ENCODE results near the gene RPL7A.
"Not testable (repeated sequence)": the region's sequence is repeated elsewhere in the genome, so short reads cannot be mapped to it uniquely, and the experiment has no call there.

Gene RPL7A

GRCh38 chr9:133329306-133330156 lies 18.5 kb upstream of the RPL7A start:
- peak; percentile 54 for DNase-seq

DNA sequence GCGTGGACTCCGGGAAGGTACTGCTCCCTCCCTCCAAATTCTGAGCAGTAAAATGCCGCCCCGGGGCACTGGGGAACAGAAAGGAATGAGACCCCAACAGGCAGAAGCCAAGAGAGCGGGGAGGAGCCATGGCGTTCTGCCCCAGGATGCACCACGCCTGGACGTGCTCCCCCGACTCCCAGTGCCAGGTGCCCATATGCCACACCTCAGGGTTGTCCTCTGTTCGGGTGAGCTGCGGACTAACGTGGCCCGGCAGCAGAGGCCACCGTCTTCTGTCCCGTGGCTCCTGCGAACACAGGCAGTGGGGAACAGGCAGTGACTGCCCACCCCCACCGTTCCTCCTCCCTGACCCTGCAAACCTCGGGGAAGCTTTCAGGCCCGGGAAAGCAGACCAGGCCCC lies 16.8 kb upstream of the RPL7A start:
- DNase-seq: no peak

DNA sequence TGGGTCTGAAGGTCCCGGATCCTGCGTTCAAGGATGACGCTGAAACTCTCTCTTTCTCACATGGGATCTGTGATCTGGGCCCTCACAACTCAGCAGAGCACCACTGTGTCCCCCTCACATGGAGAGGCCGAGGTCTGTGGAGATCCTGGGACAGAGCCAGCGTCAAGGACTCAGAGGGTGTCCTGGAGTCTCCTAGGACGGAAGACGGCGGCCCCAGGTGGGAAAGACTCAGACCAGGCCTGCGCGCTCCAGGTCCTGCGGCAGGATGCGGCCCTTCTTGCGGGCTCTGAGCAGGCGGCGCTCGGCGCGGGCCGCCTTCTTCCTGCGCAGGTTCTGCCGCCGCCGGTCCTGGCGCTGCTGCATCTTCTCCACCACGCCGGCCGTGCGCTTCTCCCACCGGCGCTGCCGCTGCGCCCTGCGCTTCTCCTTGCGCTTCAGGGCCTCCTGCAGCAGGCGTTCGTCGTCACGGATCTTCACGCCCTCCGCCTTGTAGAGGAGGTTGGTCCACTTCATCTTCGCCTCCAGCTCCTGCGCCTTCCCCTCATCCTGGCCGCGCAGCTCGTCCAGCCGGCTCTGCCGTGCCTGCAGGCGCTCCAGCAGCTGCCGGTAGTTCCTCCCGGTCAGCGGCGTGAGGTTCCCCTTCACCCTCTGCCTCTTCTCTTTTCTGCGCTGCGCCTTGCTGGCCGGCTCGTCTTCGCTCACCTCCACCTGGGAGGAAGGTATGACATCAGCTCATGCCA lies 16.2 kb upstream of the RPL7A start:
- DNase-seq: no peak

DNA sequence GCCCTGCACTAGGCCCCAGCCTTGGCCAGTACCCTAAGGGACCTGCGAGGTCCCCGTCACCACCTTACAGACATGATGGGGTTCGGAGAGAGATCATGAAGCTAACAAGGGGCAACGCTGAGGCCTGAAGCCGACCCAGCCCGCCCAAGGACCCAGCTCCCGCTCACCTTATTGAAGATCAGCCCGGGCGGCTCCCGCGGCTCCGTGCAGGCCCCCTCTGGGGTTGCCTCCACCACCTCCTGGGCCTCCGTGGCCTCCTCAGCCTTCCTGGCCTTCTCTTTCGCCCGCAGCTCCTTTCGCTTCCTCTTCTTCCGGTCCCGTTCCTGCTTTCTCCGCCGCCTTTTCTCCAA lies 15.7 kb upstream of the RPL7A start:
- DNase-seq: no peak

- DNase-seq: no peak
Measured at GRCh38 chr9:133333011-133333410, 15.0 kb upstream of the RPL7A start.

- DNase-seq: no peak
Measured at GRCh38 chr9:133333566-133333965, 14.5 kb upstream of the RPL7A start.

DNA sequence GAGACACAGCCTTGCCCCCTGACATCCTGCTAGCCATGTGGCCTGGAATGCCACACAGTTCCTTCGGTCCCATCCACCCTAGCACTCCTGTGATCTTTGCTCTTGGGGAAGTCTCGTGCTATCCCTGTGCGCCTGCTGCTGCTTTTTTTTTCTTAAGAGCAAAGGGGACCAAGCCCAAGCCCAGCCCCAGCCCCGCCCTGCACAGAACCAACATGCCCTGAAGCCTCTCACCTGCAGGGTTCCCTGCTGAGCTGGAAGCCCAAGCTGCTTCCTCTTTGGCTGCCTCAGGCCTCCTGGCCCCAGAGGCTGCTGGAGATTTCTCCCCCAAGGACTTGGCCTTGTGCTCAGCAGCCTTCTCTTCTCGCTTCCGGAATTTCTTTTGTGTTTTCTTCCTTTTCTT lies 13.9 kb upstream of the RPL7A start:
- DNase-seq: no peak

DNA sequence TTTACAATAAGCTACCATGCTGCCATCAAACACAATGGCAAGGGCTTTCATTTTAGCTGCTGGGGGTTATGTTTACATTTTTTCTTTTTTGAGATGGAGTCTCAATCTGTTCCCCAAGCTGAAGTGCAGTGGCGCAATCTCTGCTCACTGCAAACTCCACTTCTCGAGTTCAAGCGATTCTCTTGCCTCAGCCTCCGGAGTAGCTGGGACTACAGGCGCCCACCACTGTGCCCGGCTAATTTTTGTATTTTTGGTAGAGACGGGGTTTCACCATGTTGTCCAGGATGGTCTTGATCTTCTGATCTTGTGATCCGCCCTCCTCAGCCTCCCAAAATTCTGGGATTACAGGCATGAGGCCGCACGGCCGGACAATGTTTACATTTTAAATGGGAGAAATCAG lies 13.1 kb upstream of the RPL7A start:
- not testable (repeated sequence) for DNase-seq

- DNase-seq: peak; percentile 93
Measured at GRCh38 chr9:133335924-133336811, 11.8 kb upstream of the RPL7A start, which contains the start of gene SURF6. Gene SURF6 (minus strand): TSS chr9:133336188. CDS start chr9:133336132, 56 bp downstream.

GRCh38 chr9:133339641-133340040 lies 8.4 kb upstream of the RPL7A start:
- no peak for DNase-seq

DNA sequence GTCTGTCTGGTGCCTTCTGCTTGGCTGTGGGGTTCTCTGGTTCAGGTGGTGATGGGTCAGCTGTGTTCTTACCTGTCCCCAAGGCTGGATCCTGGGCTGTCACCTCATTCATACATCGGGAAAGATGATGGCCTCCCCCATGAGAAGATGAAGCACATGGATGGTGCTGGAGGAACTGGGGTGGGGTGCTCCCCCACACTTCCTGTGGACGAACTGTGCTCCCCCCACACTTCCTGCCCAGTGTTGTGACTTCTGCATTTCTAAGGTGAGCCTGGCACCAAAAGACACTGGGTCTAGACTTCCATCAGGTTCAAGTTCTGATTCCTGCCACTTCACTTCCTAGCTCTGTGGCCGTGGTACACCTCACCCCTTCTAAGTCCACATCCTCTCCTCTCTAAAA lies 7.8 kb upstream of the RPL7A start:
- DNase-seq: no peak

GRCh38 chr9:133340916-133341315 lies 7.1 kb upstream of the RPL7A start:
- no peak for DNase-seq

GRCh38 chr9:133341369-133342068 lies 6.5 kb upstream of the RPL7A start:
- DNase-seq: no peak

GRCh38 chr9:133342069-133342406 lies 6.0 kb upstream of the RPL7A start:
- DNase-seq: peak; percentile 12

- DNase-seq: peak; percentile 17
Measured at GRCh38 chr9:133342570-133342969, 5.4 kb upstream of the RPL7A start.

GRCh38 chr9:133344071-133344470 lies 3.9 kb upstream of the RPL7A start:
- DNase-seq: no peak

GRCh38 chr9:133344979-133345378 lies 3.0 kb upstream of the RPL7A start:
- no peak for DNase-seq

DNA sequence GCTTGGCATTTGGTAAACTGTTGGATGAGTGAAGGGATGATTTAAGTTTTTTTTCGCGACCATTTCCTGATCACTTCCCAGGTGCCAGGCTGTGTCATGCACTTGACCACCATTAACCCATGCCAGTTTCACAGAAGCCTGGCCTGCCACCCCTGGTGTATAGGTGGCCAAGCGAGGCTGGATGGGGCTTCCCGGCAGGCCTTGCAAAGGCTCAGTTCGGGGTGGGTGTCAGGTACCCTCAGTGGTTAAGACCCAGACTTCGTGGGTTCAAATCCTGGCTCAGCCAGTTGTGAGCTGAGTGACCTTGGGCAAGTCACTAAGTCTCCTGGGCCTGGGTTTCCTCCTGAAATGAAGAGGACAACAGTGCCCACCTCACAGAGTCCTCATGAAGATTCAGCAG lies 2.4 kb upstream of the RPL7A start:
- DNase-seq: no peak

DNA sequence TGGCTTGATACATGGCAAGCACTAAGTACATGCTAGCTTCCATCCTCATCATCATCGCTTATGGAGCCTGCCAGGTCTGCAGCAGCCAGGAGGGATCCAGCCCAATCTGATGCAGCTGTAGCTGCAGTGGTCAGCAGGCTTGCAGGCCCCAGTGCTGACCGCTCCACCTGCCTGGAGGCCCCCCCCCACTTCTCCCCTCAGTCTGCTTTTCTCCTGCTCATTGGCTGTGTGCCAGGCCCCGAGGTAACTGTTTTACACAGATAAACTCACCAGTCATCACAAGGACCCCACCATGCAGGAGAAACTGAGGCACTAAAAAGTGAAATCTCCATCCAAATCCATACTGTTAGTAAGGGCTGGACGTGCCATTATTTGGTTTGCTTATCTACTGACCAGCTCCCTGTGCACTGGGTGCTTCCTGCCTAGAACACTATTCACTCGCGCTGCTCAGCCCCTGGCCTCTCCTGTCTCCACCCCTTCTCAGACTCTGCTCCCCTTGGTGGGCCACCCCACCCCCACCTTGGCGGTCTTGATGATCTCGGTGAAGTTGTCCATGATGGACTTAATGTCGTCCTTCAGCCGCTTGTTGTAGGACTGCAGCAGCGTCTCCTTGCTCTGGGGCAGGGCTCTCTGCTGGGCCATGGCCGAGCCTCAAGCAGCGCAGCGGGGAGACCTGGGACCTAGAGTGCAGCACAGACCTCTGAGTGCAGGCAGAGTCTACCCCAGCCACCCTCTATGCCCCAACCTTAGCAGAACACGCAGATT lies 1.8 kb upstream of the RPL7A start:
- DNase-seq: no peak

DNA sequence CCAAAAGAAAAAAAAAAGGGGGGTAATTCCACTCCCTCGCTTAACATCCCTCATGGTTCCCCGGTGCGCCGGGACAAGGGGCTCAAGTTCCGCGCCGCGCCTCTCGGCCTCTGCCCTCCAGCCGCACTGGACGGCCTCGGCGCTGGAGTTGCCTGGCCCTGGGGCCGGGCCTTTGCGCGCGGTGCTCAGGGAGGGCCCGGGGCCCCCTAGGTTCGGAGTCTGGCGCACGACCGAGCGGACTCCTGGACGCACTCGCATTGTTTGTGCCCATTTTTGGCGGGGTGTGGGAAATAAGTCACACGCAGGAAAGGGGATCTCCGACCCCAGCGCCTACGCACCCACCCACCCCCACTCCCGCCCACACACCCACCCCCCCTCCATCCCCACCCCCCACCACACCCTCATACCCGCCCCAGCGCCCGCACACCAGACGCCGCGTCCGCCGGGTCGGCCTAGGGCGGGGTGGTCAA lies 468 bp upstream of the RPL7A start:
- peak; percentile 64 for DNase-seq

DNA sequence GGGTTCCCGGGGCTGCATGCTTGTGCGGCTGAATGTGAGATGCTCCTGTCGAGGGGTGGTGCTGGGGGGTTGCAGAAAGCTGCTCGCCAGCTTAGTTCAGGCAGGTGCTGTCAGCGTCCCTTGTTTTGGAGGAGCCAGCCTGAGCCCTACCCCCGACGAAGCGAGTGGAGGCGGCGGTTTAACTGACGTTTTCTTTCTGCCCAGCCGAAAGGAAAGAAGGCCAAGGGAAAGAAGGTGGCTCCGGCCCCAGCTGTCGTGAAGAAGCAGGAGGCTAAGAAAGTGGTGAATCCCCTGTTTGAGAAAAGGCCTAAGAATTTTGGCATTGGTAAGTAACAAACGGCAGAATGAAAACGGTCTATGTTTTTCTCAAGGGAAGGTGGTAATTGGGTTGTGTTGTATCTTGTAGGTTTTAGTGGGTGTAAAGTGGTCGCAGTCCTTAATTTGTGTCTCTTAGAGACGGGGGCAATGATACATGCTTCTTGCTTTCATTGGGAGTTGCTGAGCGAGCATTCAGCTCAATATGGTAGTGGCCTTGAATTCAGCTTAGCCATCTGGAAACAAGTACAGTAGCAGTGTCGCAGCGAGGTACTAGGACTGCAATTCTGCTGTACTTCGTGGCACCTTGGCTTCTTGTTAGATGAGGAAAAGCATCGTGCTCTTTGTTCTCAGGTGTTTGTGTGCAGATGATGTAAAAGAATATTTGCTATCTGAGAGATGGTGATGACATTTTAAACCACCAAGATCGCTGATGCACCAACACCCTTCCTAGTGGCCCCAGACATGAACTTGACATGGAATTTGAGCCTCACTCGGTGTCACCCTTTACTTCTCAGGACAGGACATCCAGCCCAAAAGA lies 928 bp downstream of the RPL7A start:
- DNase-seq: no peak
